Activated gamma-delta T cell treated with anti-CD3 and anti-CD28 coated beads, Interleukin-2, amount 50 U/mL, for 16 hours (primary cell): ENCODE results near the gene PLA2G6.
"Not testable (repeated sequence)": the region's sequence is repeated elsewhere in the genome, so short reads cannot be mapped to it uniquely, and the experiment has no call there.

ENCODE experiments used
- DNase-seq: peaks from one replicate; pipeline ENCODE4 v3.0.0-alpha.2; 2020; ENCODE audit warnings: low read depth

Gene PLA2G6

GRCh38 chr22:38082986-38083710, 98.5 kb downstream of the PLA2G6 start:
- no peak for DNase-seq

GRCh38 chr22:38081941-38082828, 99.4 kb downstream of the PLA2G6 start:
- no peak for DNase-seq

- DNase-seq: no peak
Observed at GRCh38 chr22:38081636-38081940, 100.0 kb downstream of the PLA2G6 start.

GRCh38 chr22:38080850-38081635, 100.6 kb downstream of the PLA2G6 start:
- no peak for DNase-seq

- DNase-seq: no peak
Observed at GRCh38 chr22:38080474-38080849, 101.2 kb downstream of the PLA2G6 start.

GRCh38 chr22:38079804-38080203, 101.8 kb downstream of the PLA2G6 start:
- DNase-seq: no peak

- DNase-seq: not testable (repeated sequence)
Observed at GRCh38 chr22:38079208-38079607, 102.4 kb downstream of the PLA2G6 start.

- no peak for DNase-seq
Observed at GRCh38 chr22:38078046-38078840, 103.4 kb downstream of the PLA2G6 start.

GRCh38 chr22:38077595-38077994, 104.0 kb downstream of the PLA2G6 start:
- no peak for DNase-seq

- no peak for DNase-seq
Observed at GRCh38 chr22:38077096-38077495, 104.5 kb downstream of the PLA2G6 start.

GRCh38 chr22:38075961-38076360, 105.7 kb downstream of the PLA2G6 start:
- DNase-seq: no peak

- DNase-seq: no peak
Observed at GRCh38 chr22:38075105-38075825, 106.4 kb downstream of the PLA2G6 start.

- no peak for DNase-seq
Observed at GRCh38 chr22:38074181-38075104, 107.2 kb downstream of the PLA2G6 start.

- DNase-seq: no peak
Observed at GRCh38 chr22:38073150-38074130, 108.2 kb downstream of the PLA2G6 start.

GRCh38 chr22:38072322-38073149, 109.1 kb downstream of the PLA2G6 start:
- DNase-seq: no peak

GRCh38 chr22:38071421-38072321, 110.0 kb downstream of the PLA2G6 start:
- DNase-seq: no peak
